Measurements from ENCODE around the gene RAET1L.
"Not testable (repeated sequence)": the region's sequence is repeated elsewhere in the genome, so short reads cannot be mapped to it uniquely, and the experiment has no call there.

Gene RAET1L

GRCh38 chr6:150016324-150017185 is 8.8 kb downstream of the RAET1L start:
- Histone ChIP-seq H3K4me3 (no peak overlapping the region), H3K27ac (no peak overlapping the region)
- no peak for DNase-seq (ENCODE audit: low spot score)
- TF ChIP-seq CTCF (IDR thresholded peaks at IDR 0.05) = peak; percentile 46

- not testable (repeated sequence) for H3K4me3 ChIP-seq; DNase-seq (ENCODE audit: low spot score); H3K27ac ChIP-seq
These were observed 9.9 kb downstream of the RAET1L start for GRCh38 chr6:150015281-150016001.

- H3K27ac ChIP-seq, H3K4me3 ChIP-seq: not testable (repeated sequence)
- DNase-seq (ENCODE audit: low spot score) = peak; percentile 21
These were observed 10.6 kb downstream of the RAET1L start for GRCh38 chr6:150014623-150015280.

- not testable (repeated sequence) for DNase-seq (ENCODE audit: low spot score); H3K4me3 ChIP-seq; H3K27ac ChIP-seq
These were observed 11.3 kb downstream of the RAET1L start for GRCh38 chr6:150013785-150014622.

GRCh38 chr6:150012846-150013784 is 12.2 kb downstream of the RAET1L start:
- not testable (repeated sequence) for H3K4me3 ChIP-seq; DNase-seq (ENCODE audit: low spot score); H3K27ac ChIP-seq

GRCh38 chr6:150008588-150008987 is 16.7 kb downstream of the RAET1L start:
- no peak for TF ChIP-seq CTCF (IDR thresholded peaks at IDR 0.05)
- Histone ChIP-seq H3K4me3 (no peak overlapping the region), H3K27ac (no peak overlapping the region)
- DNase-seq (ENCODE audit: low spot score) = peak; percentile 71

GRCh38 chr6:150006961-150007464 is 18.3 kb downstream of the RAET1L start:
- no peak for DNase-seq (ENCODE audit: low spot score)
- TF ChIP-seq CTCF (IDR thresholded peaks at IDR 0.05) = no peak
- Histone ChIP-seq H3K27ac (no peak overlapping the region), H3K4me3 (no peak overlapping the region)

Data from coronary artery (tissue), 2 donors.